Measurements from ENCODE around the gene ACTMAP.

Gene ACTMAP

GRCh38 chr19:40763963-40764362 lies 13.7 kb upstream of the ACTMAP start:
- Histone ChIP-seq H3K36me3 (replicated peaks in 1 of 2; ENCODE audit: control insufficient read depth in 2 of 2, insufficient read depth in 2 of 2, low read length in 2 of 2) (peaks cover 63 to 92% of the 10 kb centered on the region in 2 donors), H3K27ac (replicated peaks; ENCODE audit: low read length) (no peak overlapping the region), H3K4ac (ENCODE audit: low read length) (no peak overlapping the region), H2BK12ac (ENCODE audit: low read length) (peak overlapping the region; percentile 35), H4K8ac (ENCODE audit: low read depth, low read length) (no peak overlapping the region), H2BK5ac (ENCODE audit: low read length) (no peak overlapping the region), H3K14ac (ENCODE audit: low read length) (no peak overlapping the region), H3K4me2 (ENCODE audit: insufficient read depth, low read length, poor library complexity, severe bottlenecking) (no peak overlapping the region), H2AK5ac (ENCODE audit: low read depth, low read length) (no peak overlapping the region), H3K9me3 (replicated peaks in 1 of 2; ENCODE audit: control insufficient read depth in 2 of 2, insufficient read depth in 1 of 2, low read depth in 1 of 2, low read length in 2 of 2) (no peaks in the 10 kb centered on the region), H2BK120ac (ENCODE audit: low read depth, low read length) (no peak overlapping the region), H3K4me3 (ENCODE audit: low read length in 2 of 2) (no peak overlapping the region), H2AFZ (ENCODE audit: low read length) (no peak overlapping the region), H3K27me3 (ENCODE audit: control insufficient read depth in 3 of 3, insufficient read depth in 3 of 3, low read depth in 1 of 3, low read length in 3 of 3) (no peaks in the 10 kb centered on the region), H3K23ac (ENCODE audit: low read depth, low read length, poor library complexity) (no peak overlapping the region), H2BK15ac (ENCODE audit: low read length) (no peak overlapping the region), H3K4me1 (ENCODE audit: control insufficient read depth in 2 of 2, insufficient read depth in 1 of 2, low read depth in 1 of 2, low read length in 2 of 2) (no peaks in the 10 kb centered on the region), H4K91ac (ENCODE audit: low read depth, low read length, poor library complexity) (no peak overlapping the region), H3K79me1 (ENCODE audit: low read depth, low read length) (peaks cover 3% of the 10 kb centered on the region), H3K18ac (ENCODE audit: low read length) (no peak overlapping the region), H3K9ac (ENCODE audit: low read depth, low read length, poor library complexity) (no peak overlapping the region)
- WGBS, 2 donors (ENCODE audit: extremely low coverage in 2 of 2, insufficient read length in 2 of 2, insufficient replicate concordance in 1 of 2) = no CpG with 5 or more reads among the region's 10 CpGs
- DNase-seq (ENCODE audit: low spot score) = no peak

- WGBS, 2 donors (ENCODE audit: extremely low coverage in 2 of 2, insufficient read length in 2 of 2, insufficient replicate concordance in 1 of 2) = no CpG with 5 or more reads among the region's 7 CpGs
- peaks cover 65 to 91% of the 10 kb centered on the region in 2 donors for H3K36me3 ChIP-seq (replicated peaks in 1 of 2; ENCODE audit: control insufficient read depth in 2 of 2, insufficient read depth in 2 of 2, low read length in 2 of 2)
Measured at GRCh38 chr19:40763526-40763925, 13.2 kb upstream of the ACTMAP start.

GRCh38 chr19:40762754-40763470 lies 12.6 kb upstream of the ACTMAP start:
- peaks cover 69 to 97% of the 10 kb centered on the region in 2 donors for H3K36me3 ChIP-seq (replicated peaks in 1 of 2; ENCODE audit: control insufficient read depth in 2 of 2, insufficient read depth in 2 of 2, low read length in 2 of 2)
- H3K4me1 ChIP-seq (ENCODE audit: control insufficient read depth in 2 of 2, insufficient read depth in 1 of 2, low read depth in 1 of 2, low read length in 2 of 2) = no peaks in the 10 kb centered on the region
- H3K79me1 ChIP-seq (ENCODE audit: low read depth, low read length) = peaks cover 3% of the 10 kb centered on the region
- H2BK120ac ChIP-seq (ENCODE audit: low read depth, low read length) = no peak overlapping the region
- no peaks in the 10 kb centered on the region for H3K9me3 ChIP-seq (replicated peaks in 1 of 2; ENCODE audit: control insufficient read depth in 2 of 2, insufficient read depth in 1 of 2, low read depth in 1 of 2, low read length in 2 of 2)
- no peak overlapping the region for H3K9ac ChIP-seq (ENCODE audit: low read depth, low read length, poor library complexity)
- DNase-seq (ENCODE audit: low spot score) = no peak
- H2BK12ac ChIP-seq (ENCODE audit: low read length) = no peak overlapping the region
- no peak overlapping the region for H3K4ac ChIP-seq (ENCODE audit: low read length)
- no peak overlapping the region for H4K8ac ChIP-seq (ENCODE audit: low read depth, low read length)
- H3K27ac ChIP-seq (replicated peaks; ENCODE audit: low read length) = no peak overlapping the region
- no peak overlapping the region for H2BK5ac ChIP-seq (ENCODE audit: low read length)
- H3K27me3 ChIP-seq (ENCODE audit: control insufficient read depth in 3 of 3, insufficient read depth in 3 of 3, low read depth in 1 of 3, low read length in 3 of 3) = no peaks in the 10 kb centered on the region
- H2AK5ac ChIP-seq (ENCODE audit: low read depth, low read length) = no peak overlapping the region
- H3K4me2 ChIP-seq (ENCODE audit: insufficient read depth, low read length, poor library complexity, severe bottlenecking) = no peak overlapping the region
- H4K91ac ChIP-seq (ENCODE audit: low read depth, low read length, poor library complexity) = no peak overlapping the region
- H3K4me3 ChIP-seq (ENCODE audit: low read length in 2 of 2) = no peak overlapping the region
- no peak overlapping the region for H3K18ac ChIP-seq (ENCODE audit: low read length)
- H2AFZ ChIP-seq (ENCODE audit: low read length) = no peak overlapping the region
- WGBS, 2 donors (ENCODE audit: extremely low coverage in 2 of 2, insufficient read length in 2 of 2, insufficient replicate concordance in 1 of 2) = no CpG with 5 or more reads among the region's 17 CpGs
- no peak overlapping the region for H2BK15ac ChIP-seq (ENCODE audit: low read length)
- H3K23ac ChIP-seq (ENCODE audit: low read depth, low read length, poor library complexity) = peak overlapping the region; percentile 75
- no peak overlapping the region for H3K14ac ChIP-seq (ENCODE audit: low read length)

More at GRCh38 chr19:40763526-40763925, 13.2 kb upstream of the ACTMAP start:
- Histone ChIP-seq H3K4me3 (ENCODE audit: low read length in 2 of 2) (no peak overlapping the region), H2BK5ac (ENCODE audit: low read length) (no peak overlapping the region), H3K18ac (ENCODE audit: low read length) (no peak overlapping the region), H2BK12ac (ENCODE audit: low read length) (no peak overlapping the region), H2BK120ac (ENCODE audit: low read depth, low read length) (no peak overlapping the region), H3K4ac (ENCODE audit: low read length) (no peak overlapping the region), H3K4me2 (ENCODE audit: insufficient read depth, low read length, poor library complexity, severe bottlenecking) (no peak overlapping the region), H3K4me1 (ENCODE audit: control insufficient read depth in 2 of 2, insufficient read depth in 1 of 2, low read depth in 1 of 2, low read length in 2 of 2) (no peaks in the 10 kb centered on the region), H3K27ac (replicated peaks; ENCODE audit: low read length) (no peak overlapping the region), H2BK15ac (ENCODE audit: low read length) (no peak overlapping the region), H3K79me1 (ENCODE audit: low read depth, low read length) (peaks cover 3% of the 10 kb centered on the region), H2AFZ (ENCODE audit: low read length) (no peak overlapping the region), H4K8ac (ENCODE audit: low read depth, low read length) (no peak overlapping the region), H3K27me3 (ENCODE audit: control insufficient read depth in 3 of 3, insufficient read depth in 3 of 3, low read depth in 1 of 3, low read length in 3 of 3) (no peaks in the 10 kb centered on the region), H3K23ac (ENCODE audit: low read depth, low read length, poor library complexity) (no peak overlapping the region), H2AK5ac (ENCODE audit: low read depth, low read length) (no peak overlapping the region), H3K9me3 (replicated peaks in 1 of 2; ENCODE audit: control insufficient read depth in 2 of 2, insufficient read depth in 1 of 2, low read depth in 1 of 2, low read length in 2 of 2) (no peaks in the 10 kb centered on the region), H3K9ac (ENCODE audit: low read depth, low read length, poor library complexity) (no peak overlapping the region), H3K14ac (ENCODE audit: low read length) (no peak overlapping the region), H4K91ac (ENCODE audit: low read depth, low read length, poor library complexity) (no peak overlapping the region)
- DNase-seq (ENCODE audit: low spot score) = no peak

GRCh38 chr19:40759352-40759751 lies 9.1 kb upstream of the ACTMAP start:
- Histone ChIP-seq H4K91ac (ENCODE audit: low read depth, low read length, poor library complexity) (no peak overlapping the region), H2BK120ac (ENCODE audit: low read depth, low read length) (no peak overlapping the region), H3K27ac (replicated peaks; ENCODE audit: low read length) (no peak overlapping the region), H3K4me1 (ENCODE audit: control insufficient read depth in 2 of 2, insufficient read depth in 1 of 2, low read depth in 1 of 2, low read length in 2 of 2) (peaks cover 0 to 6% of the 10 kb centered on the region in 2 donors), H3K36me3 (replicated peaks in 1 of 2; ENCODE audit: control insufficient read depth in 2 of 2, insufficient read depth in 2 of 2, low read length in 2 of 2) (peaks cover 79 to 97% of the 10 kb centered on the region in 2 donors), H2BK5ac (ENCODE audit: low read length) (no peak overlapping the region), H3K9ac (ENCODE audit: low read depth, low read length, poor library complexity) (no peak overlapping the region), H2AFZ (ENCODE audit: low read length) (no peak overlapping the region), H2AK5ac (ENCODE audit: low read depth, low read length) (no peak overlapping the region), H3K9me3 (replicated peaks in 1 of 2; ENCODE audit: control insufficient read depth in 2 of 2, insufficient read depth in 1 of 2, low read depth in 1 of 2, low read length in 2 of 2) (peaks cover 0 to 2% of the 10 kb centered on the region in 2 donors), H3K18ac (ENCODE audit: low read length) (no peak overlapping the region), H3K4ac (ENCODE audit: low read length) (no peak overlapping the region), H3K4me2 (ENCODE audit: insufficient read depth, low read length, poor library complexity, severe bottlenecking) (no peak overlapping the region), H2BK12ac (ENCODE audit: low read length) (no peak overlapping the region), H3K79me1 (ENCODE audit: low read depth, low read length) (peaks cover 20% of the 10 kb centered on the region), H3K23ac (ENCODE audit: low read depth, low read length, poor library complexity) (no peak overlapping the region), H3K14ac (ENCODE audit: low read length) (no peak overlapping the region), H3K27me3 (ENCODE audit: control insufficient read depth in 3 of 3, insufficient read depth in 3 of 3, low read depth in 1 of 3, low read length in 3 of 3) (no peaks in the 10 kb centered on the region), H2BK15ac (ENCODE audit: low read length) (no peak overlapping the region), H3K4me3 (ENCODE audit: low read length in 2 of 2) (no peak overlapping the region), H4K8ac (ENCODE audit: low read depth, low read length) (no peak overlapping the region)
- no CpG with 5 or more reads among the region's 13 CpGs for WGBS, 2 donors (ENCODE audit: extremely low coverage in 2 of 2, insufficient read length in 2 of 2, insufficient replicate concordance in 1 of 2)
- DNase-seq (ENCODE audit: low spot score) = no peak
